GM23338 (cell line): ENCODE measurements around the gene AMOTL1. TPM values are rescaled to one million over a fixed set of nuclear protein-coding genes. Genes with fewer than 3 reads are reported as not detected.

Source experiments
- ATAC-seq: fragments of 200-7000 bp; cut with Tn5 transposase; 3 replicates; pipeline ENCODE4 v1.9.1; 2020
- DNase-seq: peaks from one replicate; pipeline ENCODE4 v3.0.0-alpha.2; 2015; ENCODE audit warnings: low spot score
- H2AFZ ChIP-seq: fragments of 200-600 bp; sonication (generic); 2 replicates; pipeline ENCODE4 v1.8.0; 2016; ENCODE audit warnings: antibody characterized with exemption, mild to moderate bottlenecking, moderate library complexity
- H3F3A ChIP-seq: fragments of 200-600 bp; sonication (generic); replicated peaks from 2 replicates; pipeline ENCODE4 v1.8.0; 2017; ENCODE audit warnings: antibody characterized with exemption, mixed run types, low read depth
- H3K27ac ChIP-seq: fragments of 200-600 bp; sonication (generic); 2 replicates; pipeline ENCODE4 v1.6.1; 2016; ENCODE audit warnings: low read depth
- H3K27me3 ChIP-seq: fragments of 200-600 bp; sonication (generic); 2 replicates; pipeline ENCODE4 v1.8.0; 2016; ENCODE audit warnings: mild to moderate bottlenecking, mixed run types, moderate library complexity; ENCODE audit not compliant: insufficient read depth
- H3K36me3 ChIP-seq: fragments of 200-600 bp; sonication (generic); 2 replicates; pipeline ENCODE4 v1.8.0; 2016; ENCODE audit warnings: mild to moderate bottlenecking; ENCODE audit not compliant: insufficient read depth
- H3K4me1 ChIP-seq: fragments of 200-600 bp; sonication (generic); 2 replicates; pipeline ENCODE4 v1.8.0; 2016; ENCODE audit warnings: mild to moderate bottlenecking, moderate library complexity; ENCODE audit not compliant: insufficient read depth
- H3K4me2 ChIP-seq: fragments of 200-600 bp; sonication (generic); 2 replicates; pipeline ENCODE4 v1.7.1; 2017; ENCODE audit warnings: mixed run types
- H3K4me3 ChIP-seq: fragments of 200-600 bp; sonication (generic); 2 replicates; pipeline ENCODE4 v1.6.1; 2016; ENCODE audit warnings: mixed run types
- H3K79me2 ChIP-seq: fragments of 200-600 bp; sonication (generic); replicated peaks from 2 replicates; pipeline ENCODE4 v1.8.0; 2017; ENCODE audit warnings: mild to moderate bottlenecking; ENCODE audit not compliant: insufficient read depth
- H3K9me2 ChIP-seq: fragments of 200-600 bp; sonication (generic); 2 replicates; pipeline ENCODE4 v1.8.0; 2017; ENCODE audit not compliant: insufficient read depth
- H4K20me1 ChIP-seq: fragments of 200-600 bp; sonication (generic); replicated peaks from 2 replicates; pipeline ENCODE4 v1.8.0; 2017; ENCODE audit warnings: mild to moderate bottlenecking; ENCODE audit not compliant: insufficient read depth
- H3K27ac Mint-ChIP-seq: 2 replicates; pipeline ENCODE4 v1.8.0; 2020; ENCODE audit warnings: inconsistent platforms, mild to moderate bottlenecking, moderate library complexity, mixed read lengths
- H3K27me3 Mint-ChIP-seq: 3 replicates; pipeline ENCODE4 v1.8.0; 2022; ENCODE audit warnings: low read depth, mild to moderate bottlenecking, moderate library complexity, mixed read lengths, inconsistent platforms; ENCODE audit not compliant: insufficient read depth, poor library complexity
- H3K36me3 Mint-ChIP-seq: 3 replicates; pipeline ENCODE4 v1.8.0; 2021; ENCODE audit warnings: low read depth, mild to moderate bottlenecking, inconsistent platforms, moderate library complexity, mixed read lengths
- H3K4me1 Mint-ChIP-seq: 3 replicates; pipeline ENCODE4 v1.8.0; 2020; ENCODE audit warnings: mild to moderate bottlenecking, inconsistent platforms, mixed read lengths
- H3K4me3 Mint-ChIP-seq: 3 replicates; pipeline ENCODE4 v1.8.0; 2021; ENCODE audit warnings: moderate library complexity, mild to moderate bottlenecking, inconsistent platforms, mixed read lengths
- H3K9me3 Mint-ChIP-seq: 3 replicates; pipeline ENCODE4 v1.8.0; 2020; ENCODE audit warnings: moderate library complexity, mild to moderate bottlenecking, inconsistent platforms, mixed read lengths
- CREB1 ChIP-seq: fragments of 250-450 bp; sonication (Bioruptor Pico); IDR thresholded peaks from 2 replicates; pipeline ENCODE4 v1.5.0; 2020; ENCODE audit warnings: low read depth, mild to moderate bottlenecking, moderate library complexity
- ETS1 ChIP-seq: IDR thresholded peaks from 2 replicates; pipeline ENCODE4 v1.6.1; 2016; ENCODE audit warnings: antibody characterized with exemption
- EZH2 ChIP-seq: fragments of 200-600 bp; sonication (generic); IDR thresholded peaks from one replicate; pipeline ENCODE4 v1.8.0; 2017; ENCODE audit warnings: antibody characterized with exemption, mild to moderate bottlenecking, low read depth; ENCODE audit not compliant: unreplicated experiment
- EZH2phosphoT487 ChIP-seq: fragments of 200-600 bp; sonication (generic); IDR thresholded peaks from one replicate; pipeline ENCODE4 v1.8.1; 2018; ENCODE audit warnings: antibody characterized with exemption; ENCODE audit not compliant: unreplicated experiment
- JUNB ChIP-seq: IDR thresholded peaks from one replicate; pipeline ENCODE4 v1.6.1; 2016; ENCODE audit warnings: antibody characterized with exemption; ENCODE audit not compliant: unreplicated experiment
- NANOG ChIP-seq: IDR thresholded peaks from 2 replicates; pipeline ENCODE4 v1.6.1; 2016; ENCODE audit warnings: antibody characterized with exemption, borderline replicate concordance
- POLR2AphosphoS5 ChIP-seq: IDR thresholded peaks from 2 replicates; pipeline ENCODE4 v1.6.1; 2016; ENCODE audit warnings: antibody characterized with exemption, low read depth
- REST ChIP-seq: IDR thresholded peaks from one replicate; pipeline ENCODE4 v1.6.1; 2018; ENCODE audit warnings: antibody characterized with exemption; ENCODE audit not compliant: unreplicated experiment
- STAT1 ChIP-seq: IDR thresholded peaks from one replicate; pipeline ENCODE4 v1.6.1; 2016; ENCODE audit warnings: antibody characterized with exemption; ENCODE audit not compliant: unreplicated experiment
- ZNF331 ChIP-seq: fragments of 250-450 bp; sonication (Bioruptor Pico); IDR thresholded peaks from 2 replicates; pipeline ENCODE4 v1.5.0; 2020; ENCODE audit warnings: low read depth, mild to moderate bottlenecking, moderate library complexity
- ZNF462 ChIP-seq: fragments of 250-450 bp; sonication (Bioruptor Pico); IDR thresholded peaks from 2 replicates; pipeline ENCODE4 v1.5.0; 2020; ENCODE audit warnings: mild to moderate bottlenecking, moderate library complexity
- polyA plus RNA-seq: library from polyadenylated mRNA; unstranded; fragments of >200 nt; fragmentation: Nextera tagmentation; extraction: Ambion mirVana; gene quantifications from 2 replicates; pipeline ENCODE4 v1.2.1, GENCODE V29; 2016
- total RNA-seq: library from RNA; depleted of rRNA; stranded (reverse); fragments of >200 nt; shearing (Covaris generic); gene quantifications from 2 replicates; pipeline ENCODE4 v1.2.3, GENCODE V29; 2014

The AMOTL1 gene
- total and polyA plus RNA-seq, 2 experiments from 2014 or later = 4.3 to 18.7 TPM

- no peak overlapping the region for H3K27ac ChIP-seq
- no peak for TF ChIP-seq REST
- no peak overlapping the region for H2AFZ ChIP-seq
- no peaks in the 10 kb centered on the region for H3K36me3 ChIP-seq
- Mint-ChIP-seq H3K4me1 (peaks cover 54% of the 10 kb centered on the region), H3K9me3 (no peaks in the 10 kb centered on the region), H3K36me3 (peaks cover 3% of the 10 kb centered on the region; the same call in 1 of the 3 replicates), H3K27ac (no peak overlapping the region), H3K4me3 (0 out of 3 replicates have a peak overlapping the region, but pooled peaks have one; percentile 3), H3K27me3 (no peaks in the 10 kb centered on the region)
- H3F3A ChIP-seq = no peaks in the 10 kb centered on the region
- no peak for ATAC-seq
- H3K79me2 ChIP-seq = peaks cover 87% of the 10 kb centered on the region
- H3K9me2 ChIP-seq = no peaks in the 10 kb centered on the region
- H3K4me2 ChIP-seq = 0 out of 2 replicates have a peak overlapping the region, but pooled peaks have one; percentile 12
- H3K4me3 ChIP-seq = no peak overlapping the region
- H4K20me1 ChIP-seq = no peaks in the 10 kb centered on the region
- peaks cover 37% of the 10 kb centered on the region for H3K4me1 ChIP-seq
- H3K27me3 ChIP-seq = no peaks in the 10 kb centered on the region
- DNase-seq = no peak
Observed at GRCh38 chr11:94782446-94782845, 14.3 kb downstream of the AMOTL1 start.

GRCh38 chr11:94784884-94785283 lies 16.7 kb downstream of the AMOTL1 start:
- ATAC-seq = no peak
- Histone ChIP-seq H3F3A (no peaks in the 10 kb centered on the region), H3K79me2 (peaks cover 87% of the 10 kb centered on the region), H4K20me1 (no peaks in the 10 kb centered on the region), H3K36me3 (no peaks in the 10 kb centered on the region), H3K4me3 (no peak overlapping the region), H3K27me3 (no peaks in the 10 kb centered on the region), H3K27ac (no peak overlapping the region), H3K4me1 (peaks cover 37% of the 10 kb centered on the region), H3K9me2 (no peaks in the 10 kb centered on the region), H3K4me2 (no peak overlapping the region), H2AFZ (no peak overlapping the region)
- Mint-ChIP-seq H3K36me3 (peaks cover 3% of the 10 kb centered on the region; the same call in 1 of the 3 replicates), H3K9me3 (no peaks in the 10 kb centered on the region), H3K27me3 (no peaks in the 10 kb centered on the region), H3K4me1 (peaks cover 67% of the 10 kb centered on the region), H3K27ac (no peak overlapping the region), H3K4me3 (no peak overlapping the region)
- no peak for DNase-seq
- TF ChIP-seq NANOG (no peak), ETS1 (no peak), ZNF462 (CRISPR knock-in tag) (no peak), CREB1 (no peak), ZNF331 (CRISPR knock-in tag) (no peak), POLR2AphosphoS5 (no peak), EZH2phosphoT487 (no peak), STAT1 (no peak), EZH2 (no peak), JUNB (no peak)
